Gastroesophageal sphincter (tissue), 4 donors: ENCODE data around the gene B9D1. TPM values are rescaled to one million over a fixed set of nuclear protein-coding genes. Genes with fewer than 3 reads are reported as not detected.
A peak's percentile ranks its signal among the peaks of the same experiment; 100 is the strongest.

Experiments used
- ATAC-seq: fragments of 150-250 bp; one replicate; pipeline ENCODE4 v1.9.1; 2016; ENCODE audit warnings: mild to moderate bottlenecking, moderate library complexity
- H3K27ac ChIP-seq, 4 donors: fragments of 200-600 bp; sonication (generic) in 3 of 4; 1 replicate in 3 of 4; 2 replicates in 1 of 4; pipeline ENCODE4 v1.5.1; 2016 to 2019
- H3K27me3 ChIP-seq: fragments of 200-600 bp; sonication (generic); one replicate; pipeline ENCODE4 v1.5.1; 2019
- H3K36me3 ChIP-seq, 2 donors: fragments of 200-600 bp; sonication (generic); one replicate each; pipeline ENCODE4 v1.5.1; 2019; ENCODE audit warnings: control low read depth in 1 of 2
- H3K4me1 ChIP-seq, 3 donors: fragments of 200-600 bp; sonication (generic); 1 replicate in 2 of 3; 2 replicates in 1 of 3; pipeline ENCODE4 v1.5.1; 2016 to 2019; ENCODE audit warnings: control low read depth in 2 of 3
- H3K4me3 ChIP-seq, 2 donors: fragments of 200-600 bp; sonication (generic); one replicate each; pipeline ENCODE4 v1.5.1; 2019; ENCODE audit warnings: mild to moderate bottlenecking in 1 of 2, moderate library complexity in 1 of 2
- H3K9me3 ChIP-seq, 3 donors: fragments of 200-600 bp; sonication (generic); one replicate each; pipeline ENCODE4 v1.5.1; 2017 to 2019; ENCODE audit warnings: control low read depth in 2 of 3
- EP300 ChIP-seq: sonication (generic); formaldehyde crosslinking; IDR thresholded peaks from one replicate; pipeline ENCODE4 v1.6.1; 2017; ENCODE audit warnings: antibody characterized with exemption, mild to moderate bottlenecking
- POLR2A ChIP-seq, 2 donors: fragments of 450-650 bp; IDR thresholded peaks; one replicate each; pipeline ENCODE4 v1.6.1; 2017; ENCODE audit warnings: antibody characterized with exemption in 2 of 2, mild to moderate bottlenecking in 2 of 2, moderate library complexity in 1 of 2
- POLR2AphosphoS5 ChIP-seq: sonication (generic); formaldehyde crosslinking; IDR thresholded peaks from one replicate; pipeline ENCODE4 v1.6.1; 2017; ENCODE audit warnings: antibody characterized with exemption
- WGBS, 2 donors: methylation state at CpG; one replicate each; pipeline ENCODE4 v1.1.5; 2018; ENCODE audit warnings: low coverage in 1 of 2; 5-methylcytosine and 5-hydroxymethylcytosine counted together
- total RNA-seq, 4 donors: library from RNA; depleted of rRNA; stranded (reverse); fragments of >200 nt; gene quantifications; one replicate each; pipeline ENCODE4 v1.1.0, GENCODE V29; 2016
- TF ChIP-seq, protein P1 (sequence below), 4 experiments: fragments of 200-600 bp in 2 of 4; fragments of 450-650 bp in 2 of 4; sonication (generic) in 1 of 4; IDR thresholded peaks; one replicate each; pipeline ENCODE4 v1.5.1; 2017 to 2019; ENCODE audit warnings: antibody characterized with exemption in 4 of 4, mild to moderate bottlenecking in 2 of 4, moderate library complexity in 2 of 4

The B9D1 gene
- total RNA-seq, 4 donors from 2014 or later = 10.5 to 30.2 (median 16.2) TPM

DNA sequence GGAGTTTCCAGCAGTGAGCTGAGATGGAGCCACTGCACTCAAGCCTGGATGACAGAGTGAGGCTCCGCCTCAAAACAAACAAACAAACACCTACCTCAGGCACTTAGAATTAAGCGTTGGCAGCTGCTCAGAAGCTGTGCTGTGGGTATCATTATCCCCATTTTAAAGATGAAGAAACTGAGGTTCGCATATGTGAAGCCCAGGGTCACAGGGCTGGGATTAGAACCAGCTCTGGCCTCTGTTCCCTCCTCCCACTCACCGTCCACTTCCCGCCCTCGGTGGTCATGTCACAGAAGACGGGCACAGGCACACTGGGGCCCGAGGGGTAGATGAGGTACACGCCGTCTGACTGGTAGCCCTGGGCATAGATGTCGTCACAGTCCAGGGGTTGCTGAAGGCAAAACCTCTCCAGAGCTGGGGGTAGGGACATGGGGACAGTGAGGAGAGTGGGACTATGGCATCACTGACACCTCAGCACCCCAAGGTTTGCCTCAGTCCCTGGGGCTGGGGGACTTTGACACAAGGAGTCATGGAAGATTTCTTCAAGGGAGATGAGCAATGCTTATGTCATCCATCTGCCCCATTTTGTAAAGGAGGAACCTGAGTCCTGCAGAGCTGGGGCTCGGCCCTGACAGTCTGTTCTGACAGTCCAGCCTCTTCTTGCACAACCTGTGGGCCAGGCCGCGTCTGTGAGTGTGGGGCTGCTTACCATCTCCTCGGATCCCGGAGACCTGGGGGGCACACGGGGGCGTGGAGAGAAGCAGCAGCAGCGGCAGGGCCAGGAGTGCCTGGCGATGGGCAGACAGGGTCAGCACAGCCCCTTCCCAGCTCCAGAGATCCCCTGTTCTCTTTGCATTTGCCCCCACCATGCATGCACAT lies 23.8 kb upstream of the B9D1 start:
- Histone ChIP-seq H3K4me3 (peak overlapping the region; percentile 2 to 44), H3K27ac (peak overlapping the region; percentile 91 to 98 (median 96)), H3K4me1 (peaks cover 8 to 99% (median 69%) of the 10 kb centered on the region in 3 donors), H3K9me3 (no peaks in the 10 kb centered on the region), H3K36me3 (peaks cover 0 to 29% of the 10 kb centered on the region in 2 donors), H3K27me3 (no peaks in the 10 kb centered on the region)
- ATAC-seq = peak; percentile 68
- 18 to 43% methylated on average over 8 to 9 of the region's 20 CpGs for WGBS, 2 donors
- TF ChIP-seq POLR2AphosphoS5 = peak; percentile 55
- TF ChIP-seq POLR2A (IDR thresholded peaks at IDR 0.05) = no peak
- TF ChIP-seq EP300 = no peak
- TF ChIP-seq, protein P1, sequence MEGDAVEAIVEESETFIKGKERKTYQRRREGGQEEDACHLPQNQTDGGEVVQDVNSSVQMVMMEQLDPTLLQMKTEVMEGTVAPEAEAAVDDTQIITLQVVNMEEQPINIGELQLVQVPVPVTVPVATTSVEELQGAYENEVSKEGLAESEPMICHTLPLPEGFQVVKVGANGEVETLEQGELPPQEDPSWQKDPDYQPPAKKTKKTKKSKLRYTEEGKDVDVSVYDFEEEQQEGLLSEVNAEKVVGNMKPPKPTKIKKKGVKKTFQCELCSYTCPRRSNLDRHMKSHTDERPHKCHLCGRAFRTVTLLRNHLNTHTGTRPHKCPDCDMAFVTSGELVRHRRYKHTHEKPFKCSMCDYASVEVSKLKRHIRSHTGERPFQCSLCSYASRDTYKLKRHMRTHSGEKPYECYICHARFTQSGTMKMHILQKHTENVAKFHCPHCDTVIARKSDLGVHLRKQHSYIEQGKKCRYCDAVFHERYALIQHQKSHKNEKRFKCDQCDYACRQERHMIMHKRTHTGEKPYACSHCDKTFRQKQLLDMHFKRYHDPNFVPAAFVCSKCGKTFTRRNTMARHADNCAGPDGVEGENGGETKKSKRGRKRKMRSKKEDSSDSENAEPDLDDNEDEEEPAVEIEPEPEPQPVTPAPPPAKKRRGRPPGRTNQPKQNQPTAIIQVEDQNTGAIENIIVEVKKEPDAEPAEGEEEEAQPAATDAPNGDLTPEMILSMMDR (IDR thresholded peaks at IDR 0.05) = no peak

DNA sequence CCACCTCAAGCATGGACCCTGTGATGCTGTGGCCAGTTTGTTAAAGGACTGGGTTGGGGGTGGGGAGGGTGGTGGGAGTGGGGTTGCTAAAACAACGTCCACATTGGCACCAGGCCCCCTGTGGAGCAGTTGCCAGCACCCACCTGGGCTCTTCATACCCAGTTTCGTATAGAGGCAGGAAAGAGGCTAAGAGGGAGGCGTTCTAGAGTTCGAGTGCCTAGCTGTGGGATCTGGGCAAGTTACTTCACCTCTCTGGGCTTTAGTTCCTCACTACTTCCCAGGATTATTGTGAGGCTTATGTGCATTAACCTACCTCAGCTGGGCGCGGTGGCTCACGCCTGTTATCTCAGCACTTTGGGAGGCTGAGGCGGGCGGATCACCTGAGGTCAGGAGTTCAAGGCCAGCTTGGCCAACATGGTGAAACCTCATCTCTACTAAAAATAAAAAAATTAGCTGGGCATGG lies 23.0 kb upstream of the B9D1 start:
- TF ChIP-seq POLR2AphosphoS5 (no peak), POLR2A (IDR thresholded peaks at IDR 0.05) (no peak), EP300 (no peak)
- TF ChIP-seq, protein P1 (IDR thresholded peaks at IDR 0.05) = no peak
- Histone ChIP-seq H3K4me1 (peaks cover 8 to 100% (median 68%) of the 10 kb centered on the region in 3 donors), H3K27ac (peak overlapping the region; percentile 91 to 98 (median 96)), H3K27me3 (no peaks in the 10 kb centered on the region), H3K4me3 (peak overlapping the region in 1 of 2 donors; percentile 44), H3K36me3 (peaks cover 0 to 36% of the 10 kb centered on the region in 2 donors), H3K9me3 (no peaks in the 10 kb centered on the region)
- WGBS, 2 donors = 0 to 65% methylated on average over 1 to 7 of the region's 9 CpGs
- no peak for ATAC-seq

DNA sequence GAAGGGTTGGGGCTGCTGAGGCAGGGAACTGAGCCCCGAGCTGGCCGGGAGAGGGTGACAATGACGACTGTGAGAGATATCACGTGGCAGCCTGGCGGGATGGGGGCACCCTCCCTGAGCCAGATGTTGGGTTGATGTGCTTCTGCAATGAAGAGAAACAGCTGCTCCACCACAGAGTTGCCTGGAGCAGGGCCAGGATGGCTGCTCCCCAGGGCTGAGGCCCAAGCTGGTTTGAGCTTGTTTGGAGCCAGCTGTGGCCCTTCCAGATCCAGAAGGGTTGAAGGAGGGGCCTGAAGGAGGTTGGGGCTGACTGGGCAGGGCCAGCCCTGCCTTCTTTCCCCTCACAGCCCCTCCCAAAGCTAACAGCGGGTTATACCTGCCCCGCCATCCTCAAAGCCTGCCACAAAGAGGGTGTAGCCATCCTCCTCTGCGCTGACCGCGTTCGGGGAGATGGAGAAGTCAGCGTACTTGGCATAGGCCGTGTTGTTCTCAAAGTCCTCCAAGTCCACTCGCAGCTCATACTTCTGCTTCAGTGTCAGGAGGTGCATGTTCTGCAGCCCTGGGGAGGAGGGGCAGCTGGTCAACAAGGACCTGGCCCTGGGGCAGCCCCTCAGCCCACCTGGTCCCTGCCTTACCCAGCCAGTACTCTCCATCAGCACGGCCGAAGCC lies 22.3 kb upstream of the B9D1 start:
- peak; percentile 74 for ATAC-seq
- Histone ChIP-seq H3K4me3 (peak overlapping the region in 1 of 2 donors; percentile 44), H3K36me3 (peaks cover 0 to 43% of the 10 kb centered on the region in 2 donors), H3K4me1 (peaks cover 8 to 100% (median 67%) of the 10 kb centered on the region in 3 donors), H3K27me3 (no peaks in the 10 kb centered on the region), H3K9me3 (no peaks in the 10 kb centered on the region), H3K27ac (peak overlapping the region; percentile 91 to 98 (median 96))
- 7 to 18% methylated on average over 3 to 10 of the region's 16 CpGs for whole genome bisulfite sequencing, 2 donors
- peak; percentile 38 to 51 for TF ChIP-seq POLR2A (IDR thresholded peaks at IDR 0.05)
- TF ChIP-seq POLR2AphosphoS5 = peak; percentile 95
- no peak for TF ChIP-seq EP300

DNA sequence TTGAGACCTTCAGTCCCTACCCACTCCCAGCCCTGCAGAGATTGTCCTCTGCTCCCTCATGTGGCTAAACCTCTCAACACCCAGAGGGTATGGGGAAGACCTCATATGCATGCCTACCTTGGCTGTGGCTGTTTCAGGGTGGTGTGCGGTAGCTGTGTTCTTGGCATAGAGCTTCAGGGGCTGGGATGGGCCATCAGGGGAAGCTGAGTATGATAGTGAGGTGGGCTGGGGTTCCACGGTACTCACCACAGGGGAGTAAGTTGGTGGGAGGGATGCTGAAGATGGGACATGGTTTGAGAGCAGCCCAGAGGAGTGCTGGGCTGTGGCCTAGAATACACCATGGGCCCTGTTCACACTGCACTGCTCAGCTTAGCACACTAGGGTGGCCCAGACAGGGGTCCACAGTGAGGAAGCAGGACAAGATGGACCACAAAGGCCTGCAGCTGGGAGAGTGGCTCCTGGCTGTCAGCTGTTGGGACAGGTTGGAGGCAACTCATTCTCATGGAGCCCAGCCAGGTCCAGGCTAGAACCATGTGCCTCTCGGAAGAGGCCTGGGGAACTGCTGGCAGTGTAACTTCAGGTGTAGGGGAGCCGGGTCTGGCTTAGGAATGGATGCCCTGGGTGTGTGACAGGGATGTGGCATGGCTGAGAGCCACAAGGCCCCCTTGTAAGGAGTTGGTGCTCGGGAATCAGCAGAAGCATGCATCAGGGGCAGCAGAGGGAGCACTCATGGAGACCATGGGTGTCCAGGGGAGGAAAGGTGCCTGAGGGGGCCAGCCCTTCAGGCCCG lies 21.4 kb upstream of the B9D1 start:
- no peak for ATAC-seq
- H3K4me1 ChIP-seq = peaks cover 8 to 100% (median 68%) of the 10 kb centered on the region in 3 donors
- H3K9me3 ChIP-seq = no peaks in the 10 kb centered on the region
- 64% methylated on average over 3 of the region's 6 CpGs; no CpG with 5 or more reads in 1 of the 2 donors for WGBS, 2 donors
- no peak overlapping the region for H3K4me3 ChIP-seq
- peaks cover 0 to 48% of the 10 kb centered on the region in 2 donors for H3K36me3 ChIP-seq
- no peak for TF ChIP-seq EP300
- TF ChIP-seq, protein P1 (IDR thresholded peaks at IDR 0.05) = no peak
- no peak for TF ChIP-seq POLR2AphosphoS5
- no peak for TF ChIP-seq POLR2A (IDR thresholded peaks at IDR 0.05)
- H3K27ac ChIP-seq = peak overlapping the region; percentile 45 to 98 (median 96)
- H3K27me3 ChIP-seq = no peaks in the 10 kb centered on the region
